Cerebellar nuclear complex (tissue), 1 donor: ENCODE measurements around the gene SRGAP1.
"Not testable (repeated sequence)": the region's sequence is repeated elsewhere in the genome, so short reads cannot be mapped to it uniquely, and the experiment has no call there.

ENCODE experiments used
- DNase-seq, 2 experiments: peaks; one replicate each; lab custom pipeline; 2025; lab: John Stamatoyannopoulos, UW

The SRGAP1 gene

DNA sequence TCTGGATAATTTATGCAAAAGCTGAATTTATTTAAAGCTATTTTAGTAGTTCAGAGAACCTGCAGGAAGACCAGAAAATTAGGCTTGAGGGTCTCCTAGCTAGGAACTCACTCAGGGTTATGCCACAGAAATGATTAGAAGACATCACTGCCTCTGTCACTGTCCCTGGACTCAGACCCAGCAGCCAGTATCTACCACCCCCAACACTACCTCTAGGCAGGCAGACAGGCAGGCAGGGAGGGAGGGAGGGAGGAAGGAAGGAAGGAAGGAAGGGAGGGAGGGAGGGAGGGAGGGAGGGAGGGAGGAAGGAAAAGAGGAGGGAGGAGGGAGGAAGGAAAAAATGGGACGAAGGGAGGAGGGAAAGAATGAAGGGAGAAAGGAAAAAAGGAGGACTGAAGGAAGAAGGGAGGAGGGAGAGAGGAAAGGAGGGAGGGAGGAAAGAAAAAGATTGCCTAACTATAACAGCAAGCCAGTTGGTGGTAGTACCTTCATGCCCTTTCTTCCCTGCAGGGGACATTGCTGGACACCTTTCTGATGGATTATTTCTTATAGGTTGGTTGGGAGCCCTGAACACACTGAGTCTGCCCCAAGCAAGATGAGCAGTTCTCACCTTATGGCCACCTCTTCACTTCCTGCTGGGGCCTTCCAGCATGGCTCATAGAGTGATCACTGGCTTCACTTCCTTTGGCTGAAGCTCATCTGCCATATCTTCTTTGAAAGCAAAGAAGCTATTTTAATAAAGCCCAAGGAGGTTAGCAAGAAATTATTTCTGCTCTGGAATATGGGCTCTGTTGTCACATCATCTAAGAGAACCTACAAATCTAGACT lies 327.9 kb downstream of the SRGAP1 start:
- no peak for DNase-seq

GRCh38 chr12:64173456-64173855 lies 329.0 kb downstream of the SRGAP1 start:
- DNase-seq, result no peak

DNA sequence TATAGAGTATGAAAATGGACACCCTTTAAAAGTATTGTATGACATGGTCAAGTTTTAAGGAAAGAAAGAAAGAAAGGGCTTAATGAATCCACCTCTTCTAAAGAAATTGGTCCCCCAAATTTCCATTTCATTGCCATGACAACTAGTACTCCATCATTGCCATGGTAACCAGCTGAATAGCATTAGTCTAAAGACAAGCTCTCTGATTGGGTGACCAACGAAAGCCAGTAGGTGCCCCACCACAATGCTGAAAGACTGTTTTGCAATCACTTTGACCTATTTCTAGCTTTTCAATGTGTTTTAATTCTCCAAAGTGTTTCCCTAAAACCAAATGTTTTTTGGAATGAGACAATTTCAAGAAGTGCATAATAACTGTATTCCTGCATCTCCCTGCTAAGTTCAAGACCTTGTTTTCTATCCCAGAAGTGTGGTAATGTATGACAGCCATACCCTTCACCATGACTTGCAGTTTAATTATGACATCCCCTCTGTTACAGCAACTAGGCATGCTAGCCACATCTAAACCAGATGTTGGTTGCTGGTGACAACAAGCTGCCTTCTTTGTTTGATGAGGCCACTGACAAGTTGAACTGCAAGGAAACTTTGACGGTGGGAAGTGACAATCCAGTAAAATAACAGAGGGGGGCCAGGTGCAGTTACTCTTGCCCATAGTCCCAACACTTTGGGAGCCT lies 330.9 kb downstream of the SRGAP1 start:
- no peak for DNase-seq

- no peak for DNase-seq
These were observed 332.5 kb downstream of the SRGAP1 start for GRCh38 chr12:64177001-64177400.

DNA sequence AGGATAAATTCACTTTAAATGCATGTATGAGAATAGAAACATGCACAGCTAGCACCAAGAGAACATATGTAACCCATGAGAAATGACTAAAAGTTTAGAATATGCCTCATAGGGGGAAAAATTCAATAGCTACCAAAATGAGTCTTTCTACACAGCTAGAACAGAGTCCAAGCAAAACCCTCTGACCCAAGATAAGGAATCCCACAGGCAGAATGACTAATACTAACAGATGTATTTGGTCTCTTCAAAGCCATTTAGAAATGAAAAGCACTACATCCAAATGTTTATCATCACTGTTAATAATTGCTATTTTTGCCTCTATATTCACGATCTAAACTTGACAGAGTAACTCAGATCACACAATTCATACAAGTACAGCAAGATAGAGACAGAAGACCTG lies 333.6 kb downstream of the SRGAP1 start:
- no peak for DNase-seq

DNA sequence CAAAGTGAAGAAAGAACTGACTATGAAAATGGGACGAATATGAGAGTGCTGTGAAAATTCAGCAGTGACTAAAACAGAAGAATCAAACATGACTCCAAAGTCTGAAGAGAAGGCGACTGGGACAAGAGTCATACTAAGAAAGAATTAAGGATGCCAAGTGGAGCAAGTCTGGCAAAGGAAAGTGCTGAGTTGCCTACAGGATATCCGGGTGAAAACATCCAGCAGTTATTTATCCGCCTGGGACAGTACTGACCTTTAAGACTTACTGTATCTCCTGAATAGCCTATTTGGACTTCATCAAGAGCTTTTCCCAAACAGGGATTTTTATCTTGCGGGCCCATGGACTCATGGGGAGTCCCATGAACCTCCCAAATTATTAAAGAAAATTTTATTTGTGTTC lies 336.5 kb downstream of the SRGAP1 start:
- no peak for DNase-seq

- DNase-seq, result no peak
These were observed 337.2 kb downstream of the SRGAP1 start for GRCh38 chr12:64181430-64182291.

- DNase-seq, result no peak
These were observed 339.7 kb downstream of the SRGAP1 start for GRCh38 chr12:64184216-64184615.

- no peak for DNase-seq
These were observed 342.3 kb downstream of the SRGAP1 start for GRCh38 chr12:64186789-64187188.

DNA sequence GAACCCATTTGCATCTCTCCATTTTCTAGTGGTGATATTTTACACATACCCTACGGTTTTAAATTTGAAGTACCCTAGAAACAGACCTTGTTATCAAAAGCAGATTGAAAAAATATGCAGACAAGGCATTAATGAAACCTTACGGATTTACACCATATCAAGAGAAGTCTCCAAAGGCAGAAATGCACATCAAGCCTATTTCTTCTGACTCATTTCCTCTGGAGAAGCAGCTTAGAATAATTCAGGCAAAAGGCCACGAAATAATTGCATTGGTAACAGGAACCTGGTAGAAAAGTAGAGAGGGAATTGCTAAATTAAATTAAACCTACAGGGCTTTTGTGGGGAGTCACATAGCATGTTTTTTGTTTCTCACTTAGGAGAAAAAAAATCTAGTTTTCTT lies 342.9 kb downstream of the SRGAP1 start:
- no peak for DNase-seq

- DNase-seq, result no peak
These were observed 343.3 kb downstream of the SRGAP1 start for GRCh38 chr12:64187794-64188193.

DNA sequence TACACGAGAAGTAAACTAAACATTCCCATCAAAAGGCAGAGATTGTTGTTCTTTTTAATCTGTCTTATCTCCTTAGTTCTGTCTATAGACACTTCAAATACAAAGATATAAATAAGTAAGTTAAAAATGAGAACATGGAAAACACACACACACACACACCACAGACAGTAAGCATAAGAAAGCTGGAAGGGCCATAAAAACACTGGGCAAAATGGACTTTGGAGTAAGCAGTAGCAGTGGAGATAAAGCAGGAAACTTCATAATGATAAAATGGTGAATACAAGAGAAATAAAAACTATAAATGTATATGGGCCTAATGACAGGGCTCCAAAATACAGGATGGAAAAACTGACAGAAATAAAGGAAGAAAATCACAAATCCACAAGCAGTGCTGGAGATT lies 345.0 kb downstream of the SRGAP1 start:
- no peak for DNase-seq

DNA sequence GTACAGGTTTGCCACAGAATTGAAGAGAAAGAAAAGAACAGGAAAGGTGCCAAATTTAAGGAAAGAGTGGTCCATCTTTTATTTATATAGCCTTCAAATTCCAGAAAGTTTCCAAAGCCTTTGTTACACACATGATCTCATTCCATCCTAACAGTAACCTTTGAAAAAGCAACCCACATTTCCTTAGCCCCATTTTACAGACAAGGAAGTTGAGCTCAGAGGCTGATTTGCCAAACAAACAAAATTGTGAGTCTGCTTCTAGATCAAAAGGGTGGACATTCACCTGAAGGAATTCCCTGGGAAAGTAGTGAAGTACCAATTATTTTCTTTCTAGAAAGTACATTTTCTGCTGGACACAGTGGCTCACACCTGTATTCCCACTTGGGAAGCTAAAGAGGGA lies 345.6 kb downstream of the SRGAP1 start:
- DNase-seq, result no peak

- DNase-seq, result no peak
These were observed 348.3 kb downstream of the SRGAP1 start for GRCh38 chr12:64192644-64193444.

DNA sequence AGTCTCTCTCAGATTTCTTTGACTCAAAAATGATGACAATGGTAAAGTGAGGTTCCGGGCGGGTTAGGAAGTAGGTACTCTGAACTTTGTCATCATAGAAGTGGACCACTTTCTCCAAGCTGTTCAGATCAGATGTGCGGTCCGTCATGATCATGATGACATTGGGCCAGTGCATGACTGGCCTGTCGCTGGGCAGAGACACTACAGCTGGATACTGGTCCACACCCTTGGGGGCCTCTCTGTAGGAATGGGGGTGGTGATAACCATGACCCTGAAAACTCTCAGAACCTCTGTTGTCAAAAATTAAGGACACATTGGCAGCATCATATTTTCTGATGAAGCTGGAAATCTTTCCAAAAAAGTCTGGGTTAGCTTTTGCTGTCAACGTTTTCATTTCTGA lies 349.4 kb downstream of the SRGAP1 start:
- no peak for DNase-seq

DNA sequence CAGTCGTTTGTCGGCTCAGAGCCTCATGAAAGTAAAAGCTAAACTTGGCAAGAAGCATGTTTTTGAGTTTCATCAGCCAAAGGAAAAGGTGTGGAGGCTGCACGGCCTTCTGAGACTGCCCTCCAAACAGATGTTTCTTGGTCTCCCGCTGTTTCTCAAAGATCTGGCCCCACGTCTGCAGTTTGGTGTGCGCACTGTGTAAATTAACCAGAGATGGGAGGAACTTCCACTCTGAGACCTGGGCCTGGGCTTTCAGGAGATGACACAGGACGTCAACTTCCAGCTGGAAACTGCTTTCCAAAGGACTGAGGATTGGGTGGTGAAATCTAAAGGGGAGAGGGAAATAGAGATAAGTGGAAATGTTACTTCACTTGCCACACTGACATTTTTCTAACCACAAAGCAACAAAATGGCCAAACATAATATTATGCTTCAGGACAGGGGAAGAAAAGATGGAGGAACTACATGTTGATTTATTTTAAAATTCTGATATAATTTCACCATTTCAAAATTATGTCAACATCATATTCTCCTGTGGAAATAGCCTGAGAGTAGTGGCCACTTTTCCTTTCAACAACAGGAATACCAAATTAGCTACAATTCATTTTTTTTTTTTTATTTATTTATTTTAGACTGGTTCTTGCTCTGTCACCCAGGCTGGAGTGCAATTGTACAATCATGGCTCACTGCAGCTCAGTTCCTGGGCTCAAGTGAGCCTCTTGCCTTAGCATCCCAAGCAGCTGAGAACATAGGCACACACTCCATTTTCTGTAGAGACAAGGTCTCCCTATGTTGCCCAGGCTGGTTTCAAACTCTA lies 350.0 kb downstream of the SRGAP1 start:
- DNase-seq, result no peak

DNA sequence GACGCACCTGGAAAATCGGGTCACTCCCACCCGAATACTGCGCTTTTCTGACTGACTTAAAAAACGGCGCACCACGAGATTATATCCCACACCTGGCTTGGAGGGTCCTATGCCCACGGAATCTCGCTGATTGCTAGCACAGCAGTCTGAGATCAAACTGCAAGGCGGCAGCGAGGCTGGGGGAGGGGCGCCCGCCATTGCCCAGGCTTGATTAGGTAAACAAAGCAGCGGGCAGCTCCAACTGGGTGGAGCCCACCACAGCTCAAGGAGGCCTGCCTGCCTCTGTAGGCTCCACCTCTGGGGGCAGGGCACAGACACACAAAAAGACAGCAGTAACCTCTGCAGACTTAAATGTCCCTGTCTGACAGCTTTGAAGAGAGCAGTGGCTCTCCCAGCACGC lies 351.3 kb downstream of the SRGAP1 start:
- not testable (repeated sequence) for DNase-seq

GRCh38 chr12:64203036-64203435 lies 358.5 kb downstream of the SRGAP1 start:
- DNase-seq, result no peak

DNA sequence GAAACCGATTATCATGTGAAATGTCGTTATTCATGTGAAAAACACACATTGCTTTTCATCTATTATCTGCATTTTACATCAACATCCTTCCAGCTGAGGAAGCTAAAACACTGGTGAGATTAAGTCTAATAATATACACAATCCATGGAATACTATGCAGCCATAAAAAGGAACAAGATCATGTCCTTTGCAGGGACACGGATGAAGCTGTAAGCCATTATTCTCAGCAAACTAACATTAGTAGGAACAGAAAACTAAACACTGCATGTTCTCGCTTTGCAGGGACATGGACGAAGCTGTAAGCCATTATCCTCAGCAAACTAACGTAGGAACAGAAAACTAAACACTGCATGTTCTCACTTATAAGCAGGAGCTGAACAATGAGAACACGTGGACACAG lies 359.3 kb downstream of the SRGAP1 start:
- DNase-seq, result no peak

DNA sequence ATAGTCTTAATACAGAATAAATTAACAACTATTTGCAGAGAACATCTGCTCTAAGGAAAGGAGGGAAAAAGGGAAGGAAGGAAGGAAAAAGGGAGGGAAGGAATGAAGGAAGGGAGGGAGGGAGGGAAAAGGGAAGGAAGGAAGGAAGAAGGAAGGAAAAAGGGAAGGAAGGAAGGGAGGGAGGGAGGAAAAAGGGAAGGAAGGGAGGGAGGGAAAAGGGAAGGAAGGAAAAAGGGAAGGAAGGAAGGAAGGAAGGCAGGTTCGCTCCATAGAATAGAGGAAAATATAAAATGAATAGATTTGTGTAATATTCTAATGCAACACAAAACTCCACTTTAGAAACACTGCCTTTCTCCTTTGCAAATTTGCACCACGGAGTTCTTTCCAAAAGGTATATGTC lies 361.0 kb downstream of the SRGAP1 start:
- DNase-seq, result no peak

DNA sequence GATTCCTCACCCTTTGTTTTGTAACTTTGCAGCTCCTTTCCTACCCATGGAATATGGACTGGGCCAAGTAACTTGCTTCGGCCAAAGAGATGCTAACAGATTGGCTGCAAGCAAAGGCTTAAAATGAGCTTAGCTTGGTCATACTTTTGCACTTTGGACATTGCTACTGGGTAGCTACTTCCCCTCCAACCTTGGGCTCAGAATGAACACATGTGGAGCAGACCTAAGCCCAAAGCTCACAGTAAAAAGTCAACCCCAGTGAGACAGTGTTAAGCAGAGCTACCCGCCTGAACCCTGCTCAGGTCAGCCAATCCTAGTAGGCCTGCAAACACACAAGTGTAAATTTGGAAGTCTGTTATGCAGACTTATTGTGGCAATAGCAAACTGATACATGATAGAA lies 363.0 kb downstream of the SRGAP1 start:
- no peak for DNase-seq
